Stimulated activated CD4-positive, alpha-beta T cell treated with anti-CD3 and anti-CD28 coated beads, Interleukin-4, amount 100 ng/mL, for 48 hours (primary cell): ENCODE measurements around the gene SMAD3.
"Not testable (repeated sequence)": the region's sequence is repeated elsewhere in the genome, so short reads cannot be mapped to it uniquely, and the experiment has no call there.

ENCODE experiments used
- DNase-seq, 2 donors: peaks; one replicate each; pipeline ENCODE4 v3.0.0-alpha.2; 2020; ENCODE audit warnings: low read depth in 2 of 2

The SMAD3 gene

GRCh38 chr15:67109141-67110034, 44.0 kb downstream of the SMAD3 start:
- DNase-seq, result no peak

- no peak for DNase-seq
Observed at GRCh38 chr15:67110361-67110781, 45.0 kb downstream of the SMAD3 start.

DNA sequence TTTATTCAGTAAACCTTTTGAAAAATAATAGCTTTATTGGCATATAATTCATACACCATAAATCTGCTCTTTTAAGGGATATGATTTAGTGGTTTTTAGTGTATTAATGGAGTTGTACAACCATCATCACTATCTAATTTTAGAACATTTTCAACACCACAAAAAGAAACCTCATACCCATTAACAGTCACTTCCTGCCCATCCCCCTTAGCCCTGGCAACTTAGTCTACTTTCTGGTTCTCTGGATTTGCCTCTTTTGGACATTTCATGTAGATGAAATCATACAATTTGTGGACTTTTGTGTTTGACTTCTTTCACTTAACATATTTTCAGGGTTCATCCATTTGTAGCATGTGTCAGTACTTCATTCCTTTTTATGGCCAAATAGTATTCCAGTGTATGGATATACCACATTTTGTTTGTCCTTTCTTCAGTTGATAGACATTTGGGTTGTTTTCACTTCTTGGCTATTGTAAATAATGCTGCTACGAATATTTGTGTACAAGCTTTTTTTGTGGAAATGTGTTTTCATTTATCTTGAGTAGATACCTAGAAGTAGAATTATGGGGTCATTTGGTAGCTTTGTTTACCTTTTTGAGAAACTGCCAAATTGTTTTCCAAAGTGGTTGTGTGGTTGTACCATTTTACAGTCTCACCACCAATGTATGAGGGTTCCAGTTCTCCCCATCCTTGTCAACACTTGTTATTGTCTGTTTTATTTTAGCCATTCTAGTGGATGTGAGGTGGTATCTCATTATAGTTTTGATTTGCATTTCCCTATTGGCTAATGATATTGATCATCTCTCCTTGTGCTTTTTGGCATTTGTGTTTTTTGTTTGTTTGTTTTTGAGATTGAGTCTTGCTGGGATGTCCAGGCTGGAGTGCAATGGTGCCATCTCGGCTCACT, 45.8 kb downstream of the SMAD3 start:
- DNase-seq, result no peak

DNA sequence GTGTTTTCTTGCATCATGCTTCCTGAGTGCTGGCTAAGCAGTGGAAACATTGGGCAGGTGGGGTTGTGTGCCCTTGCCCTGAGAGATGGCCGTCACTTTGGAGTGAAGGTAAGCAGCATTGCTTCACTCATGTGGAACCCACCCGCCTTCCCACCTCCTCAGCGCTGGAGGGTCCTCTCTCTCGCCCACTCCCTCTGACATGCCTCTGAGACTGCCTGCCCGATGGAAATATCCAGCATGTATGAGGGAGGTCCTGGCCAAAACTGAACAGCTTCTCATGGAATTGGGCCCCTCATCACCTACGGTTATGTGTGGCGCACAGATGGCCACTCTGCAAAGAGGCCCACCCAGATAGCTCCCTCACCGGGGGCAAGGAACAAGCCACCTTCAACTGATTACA, 48.6 kb downstream of the SMAD3 start:
- no peak for DNase-seq

- DNase-seq, result no peak
Observed at GRCh38 chr15:67114846-67115585, 49.6 kb downstream of the SMAD3 start.

GRCh38 chr15:67115586-67115969, 50.2 kb downstream of the SMAD3 start:
- DNase-seq, result no peak

DNA sequence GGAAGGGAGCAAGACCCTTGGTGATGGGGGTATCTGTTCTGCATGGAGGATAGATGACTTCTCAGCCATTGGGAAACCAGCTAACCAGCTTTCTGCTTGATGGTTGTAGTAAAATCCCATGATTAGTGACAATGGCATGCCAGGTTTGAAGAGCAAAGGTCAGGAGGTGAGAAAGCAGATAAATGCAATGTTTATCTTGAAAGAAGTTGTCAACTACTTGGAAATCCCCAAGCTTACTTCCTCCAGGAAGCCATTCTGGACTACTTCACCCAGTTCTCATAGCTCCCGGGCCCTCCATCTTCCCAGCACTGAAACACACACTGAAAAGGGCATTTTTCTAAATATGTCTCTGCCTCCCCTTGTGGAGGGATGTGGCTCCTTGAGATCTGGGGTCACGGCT, 51.3 kb downstream of the SMAD3 start:
- DNase-seq, result no peak

DNA sequence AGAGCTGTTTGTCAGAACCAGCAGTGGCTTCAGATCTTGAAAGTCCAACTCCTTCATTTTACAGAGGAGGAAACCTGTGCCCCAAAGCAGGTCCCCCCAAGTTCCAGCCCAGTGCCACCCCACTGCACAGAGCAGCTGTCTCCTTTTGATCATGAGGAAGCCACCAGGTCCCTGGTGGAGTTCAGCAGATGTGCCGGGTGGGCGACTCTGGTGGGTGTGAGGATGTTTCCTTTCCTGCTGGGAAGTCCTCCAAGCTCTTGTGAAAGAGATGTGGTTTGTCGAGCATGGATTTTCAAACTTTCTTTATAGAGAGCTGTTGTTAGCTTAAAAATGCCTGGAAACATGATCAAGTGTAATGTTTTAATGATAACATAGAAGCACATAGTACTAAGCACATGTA, 52.0 kb downstream of the SMAD3 start:
- DNase-seq, result no peak

DNA sequence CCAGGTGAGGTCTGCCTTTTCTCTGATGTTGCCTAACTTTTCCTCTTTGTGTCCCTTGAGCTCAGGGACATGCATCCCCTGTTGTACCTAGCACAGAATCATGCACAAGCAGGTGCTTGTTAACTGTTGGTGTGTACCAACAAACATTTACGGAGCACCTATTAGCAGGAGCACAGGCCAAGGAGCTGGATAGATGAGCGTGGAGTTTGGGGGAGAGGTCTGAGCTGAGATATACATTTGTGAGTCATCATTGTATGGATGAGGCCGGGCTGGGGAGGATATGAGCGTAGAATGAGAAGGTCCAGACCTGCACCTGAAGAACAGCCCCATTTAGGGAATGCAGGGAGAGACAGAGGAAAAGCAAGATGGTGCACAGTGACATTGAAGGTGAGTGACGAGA, 53.4 kb downstream of the SMAD3 start:
- no peak for DNase-seq

DNA sequence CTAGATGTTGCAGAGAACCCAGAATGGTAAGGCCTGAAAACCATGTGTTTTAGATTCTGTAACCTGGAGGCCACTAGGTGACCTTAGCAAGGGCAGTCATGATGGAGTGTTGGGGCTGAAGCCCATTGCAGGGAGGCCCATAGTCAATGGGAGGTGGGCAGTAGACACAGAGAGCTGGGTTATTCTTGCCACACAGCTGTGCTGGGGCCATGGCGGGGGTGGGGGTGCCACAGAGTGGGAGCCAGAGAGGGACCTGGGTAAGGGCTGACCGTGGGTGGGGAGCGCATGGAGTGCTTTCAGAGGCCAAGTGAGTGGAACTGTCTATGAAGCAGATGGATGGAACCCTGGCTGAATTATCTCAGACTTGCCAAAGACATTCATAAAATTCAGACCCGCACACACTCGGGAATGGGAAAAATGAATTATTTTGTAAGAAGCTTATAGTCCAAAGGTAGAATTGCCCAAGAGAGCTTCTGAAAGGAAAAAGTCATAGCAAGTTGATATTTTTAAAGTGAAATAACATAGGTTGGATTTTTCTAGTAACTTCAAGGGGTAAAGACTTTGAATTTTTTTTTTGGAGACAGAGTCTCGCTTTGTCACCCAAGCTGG, 53.9 kb downstream of the SMAD3 start:
- no peak for DNase-seq

DNA sequence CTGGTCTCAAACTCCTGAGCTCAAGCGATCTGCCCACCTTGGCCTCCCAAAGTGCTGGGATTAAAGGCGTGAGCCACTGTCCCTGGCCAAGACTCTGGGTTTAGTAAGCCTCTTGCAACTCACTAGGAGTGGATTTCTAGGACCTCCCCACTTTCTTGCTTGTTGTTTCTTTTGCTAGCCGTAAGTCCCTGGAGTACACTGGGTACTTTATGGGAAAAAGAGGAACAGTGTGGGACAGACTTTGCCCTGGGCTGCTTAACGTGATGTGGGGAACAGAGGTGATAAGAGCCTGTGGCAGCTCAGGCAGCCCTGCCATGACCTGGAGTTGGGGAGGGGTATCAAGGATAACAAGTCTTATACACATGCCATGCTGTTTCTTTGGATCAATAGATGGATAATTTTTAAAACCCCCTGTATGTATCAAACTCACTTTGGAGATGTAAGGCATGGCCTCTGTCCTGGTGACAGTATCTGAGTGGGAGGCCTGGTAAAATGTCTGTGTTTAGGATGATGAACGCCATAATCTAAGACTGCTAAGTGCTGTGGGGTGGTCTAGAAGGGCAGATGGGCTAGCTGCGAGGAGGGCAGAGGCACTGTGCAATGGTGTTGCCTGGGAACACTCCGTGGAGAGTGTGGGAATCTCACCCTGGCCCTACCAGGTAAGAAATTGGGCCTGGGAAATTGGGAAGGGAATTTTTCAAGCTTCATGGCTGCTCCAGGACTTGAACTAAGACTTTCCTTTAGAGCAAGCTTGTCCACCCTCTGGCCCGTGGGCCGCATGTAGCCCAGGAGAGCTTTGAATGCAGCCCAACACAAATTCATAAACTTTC, 54.8 kb downstream of the SMAD3 start:
- no peak for DNase-seq

GRCh38 chr15:67120839-67121643, 55.6 kb downstream of the SMAD3 start:
- peak; percentile 71 to 86 for DNase-seq

DNA sequence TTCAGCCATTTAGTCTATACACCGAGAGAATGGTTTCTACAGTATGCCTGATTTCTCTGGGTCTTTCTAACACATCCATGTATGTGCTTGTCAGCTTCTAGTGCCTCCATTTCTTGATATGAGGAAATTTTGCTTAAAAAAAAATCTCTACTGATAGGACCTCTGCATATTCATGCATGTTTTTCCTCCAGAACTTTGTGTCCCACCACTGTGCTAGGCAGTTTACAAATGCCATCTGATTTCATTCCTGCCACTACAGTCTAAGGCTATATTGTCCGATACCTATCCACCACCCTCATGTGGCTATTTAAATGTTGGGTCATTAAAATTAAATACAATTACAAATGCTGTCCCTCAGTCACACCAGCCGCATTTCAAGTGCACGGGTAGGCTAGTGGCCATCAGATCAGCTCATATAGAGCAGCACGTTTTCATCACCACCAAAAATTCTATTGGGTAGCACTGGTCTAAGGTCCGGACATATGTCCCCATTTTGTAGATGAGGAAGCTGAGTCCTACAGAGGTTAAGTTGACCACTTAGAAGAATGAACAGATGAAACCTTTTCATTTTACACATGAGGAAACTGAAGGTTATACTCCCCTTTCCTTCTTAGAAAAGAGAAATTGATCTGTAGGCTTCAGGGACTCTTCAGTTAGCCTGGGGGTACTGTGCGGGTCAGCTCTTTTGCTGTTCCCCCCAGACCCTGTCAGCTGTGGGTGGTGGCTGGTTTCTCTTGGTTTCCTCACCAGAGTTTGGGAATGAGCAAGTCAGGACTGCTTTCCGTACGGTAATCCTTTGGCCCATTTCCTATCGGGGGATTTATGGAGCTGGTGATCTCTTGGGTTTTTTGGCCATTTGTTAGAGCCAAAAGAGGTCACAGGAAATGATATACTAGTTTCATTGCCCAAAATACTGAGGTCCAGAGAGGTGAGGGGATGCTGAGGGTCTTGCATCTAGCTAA, 56.5 kb downstream of the SMAD3 start:
- no peak for DNase-seq

DNA sequence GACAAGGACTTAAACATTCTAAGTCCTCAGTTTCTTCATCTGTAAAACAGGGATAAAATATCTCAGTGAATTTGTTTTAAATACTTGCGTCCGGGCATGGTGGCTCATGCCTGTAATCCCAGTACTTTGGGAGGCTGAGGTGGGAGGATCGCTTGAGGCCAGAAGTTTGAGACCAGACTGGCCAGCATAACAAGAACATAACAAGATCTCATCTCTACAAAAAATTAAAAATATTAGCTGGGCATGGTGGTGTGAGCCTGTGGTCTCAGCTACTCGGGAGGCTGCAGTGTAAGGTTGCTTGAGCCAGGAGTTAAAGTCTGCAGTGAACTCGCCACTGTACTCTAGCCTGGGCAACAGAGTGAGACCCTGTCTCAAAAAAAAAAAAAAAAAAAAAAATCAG, 57.4 kb downstream of the SMAD3 start:
- not testable (repeated sequence) for DNase-seq

DNA sequence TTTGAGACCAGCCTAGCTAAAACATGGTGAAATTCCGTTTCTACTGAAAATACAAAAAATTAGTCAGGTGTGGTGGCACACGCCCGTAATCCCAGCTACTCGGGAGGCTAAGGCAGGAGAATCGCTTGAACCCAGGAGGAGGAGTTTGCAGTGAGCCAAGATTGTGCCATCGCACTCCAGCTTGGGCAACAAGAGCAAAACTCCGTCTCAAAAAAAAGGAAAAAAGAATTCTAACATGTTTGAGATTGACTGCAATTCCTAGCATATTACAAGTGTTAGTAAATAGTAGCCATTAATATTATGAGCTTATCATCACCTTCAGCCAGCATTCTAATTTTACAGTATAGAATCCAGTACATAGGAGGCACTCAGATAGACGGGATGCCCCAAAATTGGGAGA, 57.9 kb downstream of the SMAD3 start:
- DNase-seq, result not testable (repeated sequence)

DNA sequence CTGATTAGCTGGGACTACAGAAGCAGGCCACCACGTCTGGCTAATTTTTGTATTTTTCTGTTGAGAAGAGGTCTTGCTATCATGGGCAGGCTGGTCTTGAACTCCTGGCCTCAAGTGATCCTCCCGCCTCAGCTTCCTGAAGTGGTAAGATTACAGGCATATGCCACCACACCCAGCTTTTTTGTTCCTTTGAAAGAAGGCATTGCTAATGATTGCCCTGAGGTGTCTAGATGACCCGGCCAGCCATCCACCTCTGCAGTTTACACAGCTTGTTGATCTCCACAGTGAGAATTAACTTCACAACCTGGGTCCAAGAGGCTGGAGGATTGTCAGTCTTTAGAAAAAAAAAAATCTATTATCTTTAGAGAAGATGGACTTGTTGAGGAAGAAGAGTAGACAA, 58.7 kb downstream of the SMAD3 start:
- no peak for DNase-seq

DNA sequence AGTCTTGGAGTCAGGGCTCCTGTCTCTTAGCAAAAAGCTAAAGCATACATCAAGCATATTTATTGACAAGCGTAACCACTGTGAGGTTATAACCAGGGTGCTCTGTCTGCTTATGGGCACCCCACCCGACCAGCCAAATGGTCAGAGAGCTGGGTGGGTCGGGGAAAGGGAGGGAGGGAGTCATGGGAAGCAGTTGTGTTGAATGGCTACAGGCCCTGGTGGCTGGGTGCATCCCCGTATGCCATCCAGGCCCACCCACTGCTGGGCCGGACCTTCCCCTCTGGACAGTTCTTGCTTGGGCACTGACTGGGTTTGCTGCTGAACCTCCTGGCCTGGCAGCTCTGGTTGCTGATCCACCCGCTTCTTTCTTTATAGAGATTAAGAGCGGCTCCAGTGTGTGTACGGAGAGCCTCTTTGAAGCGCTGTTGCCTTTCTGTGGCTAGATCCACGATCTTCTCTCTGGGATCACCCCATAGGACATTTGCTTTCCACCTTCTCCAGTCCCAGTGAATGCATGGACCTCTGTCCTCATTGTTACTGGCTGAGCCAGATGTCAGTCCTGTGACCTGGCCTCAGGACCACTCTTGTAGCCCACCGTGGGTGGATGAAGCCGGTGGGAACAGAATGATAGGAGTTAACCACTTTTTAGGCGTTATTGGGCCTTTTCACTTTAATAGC, 59.6 kb downstream of the SMAD3 start:
- DNase-seq, result no peak
